Left lobe of liver (tissue), 2 donors: Measurements from ENCODE around the gene EIF3D. TPM values are rescaled to one million over a fixed set of nuclear protein-coding genes. Genes with fewer than 3 reads are reported as not detected.
A peak's percentile ranks its signal among the peaks of the same experiment; 100 is the strongest.

Experiments used
- ATAC-seq: fragments of 200-7000 bp; cut with Tn5 transposase; one replicate; pipeline ENCODE4 v1.9.1; 2020; ENCODE audit warnings: mild to moderate bottlenecking, moderate library complexity
- DNase-seq: peaks from one replicate; pipeline ENCODE4 v3.0.0-alpha.2; 2020; ENCODE audit warnings: low spot score
- total RNA-seq: library from RNA; stranded (reverse); gene quantifications from one replicate; pipeline ENCODE4 v1.2.1, GENCODE V29; 2021
- donor health status: DM: no; HTN: no; CAD: no; lungs with moderate emphysema.
- donor health status: DM: no; HTN: yes; CAD: no.

The EIF3D gene
- total RNA-seq, 1 donor from 2014 or later: 34.5 TPM

DNA sequence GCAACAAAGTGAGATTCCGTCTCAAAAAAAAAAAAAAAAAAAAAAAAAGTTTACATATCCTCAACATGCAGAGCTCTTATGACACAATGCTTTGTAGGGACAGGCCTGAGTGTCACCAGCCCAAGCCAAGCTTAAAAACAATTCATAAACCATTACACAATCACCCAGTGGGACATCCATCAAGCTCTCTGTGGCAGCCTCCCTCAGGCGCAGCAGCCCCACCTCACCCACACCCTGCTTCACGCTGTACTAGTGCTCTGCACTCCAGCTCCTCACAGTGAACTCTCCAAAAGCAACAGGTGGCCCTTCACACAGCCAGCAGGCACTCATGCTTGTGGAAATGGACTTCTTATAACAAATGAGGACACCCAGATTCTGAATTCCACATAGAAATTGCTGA is 18.6 kb downstream of the EIF3D start:
- ATAC-seq (no peak), DNase-seq (no peak)

DNA sequence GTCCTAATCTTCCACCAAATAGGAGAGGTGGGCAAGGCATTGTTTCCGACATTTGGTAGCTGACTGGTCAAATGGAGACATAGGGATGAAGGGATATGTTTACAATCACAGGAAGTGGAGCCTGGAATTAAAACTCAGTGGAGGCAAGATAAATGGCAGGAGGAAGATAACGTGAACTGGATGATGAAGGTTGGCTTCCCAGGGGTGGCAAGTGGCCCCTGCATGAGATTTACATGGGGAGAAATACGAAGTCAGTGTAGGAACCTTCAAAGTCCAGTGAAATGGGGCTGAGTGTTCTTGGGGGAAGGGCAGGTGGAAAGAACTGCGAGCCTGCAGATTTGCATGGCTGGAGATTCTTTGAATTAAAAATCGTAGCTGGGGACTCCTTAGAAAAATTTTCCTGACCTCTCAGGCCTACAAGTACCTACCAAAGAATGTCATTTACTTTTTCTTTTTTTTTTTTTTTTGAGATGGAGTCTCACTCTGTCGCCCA is 21.4 kb downstream of the EIF3D start:
- ATAC-seq: no peak
- no peak for DNase-seq

- DNase-seq: peak; percentile 92
- ATAC-seq: peak; percentile 89
Observed at GRCh38 chr22:36506637-36507517, 22.1 kb downstream of the EIF3D start, which contains the start of gene FOXRED2. Gene FOXRED2, minus strand, starts transcription at chr22:36507040. Its CDS starts 618 bp downstream, at chr22:36506422.

GRCh38 chr22:36505998-36506635 is 22.8 kb downstream of the EIF3D start:
- ATAC-seq: no peak
- peak; percentile 54 for DNase-seq

DNA sequence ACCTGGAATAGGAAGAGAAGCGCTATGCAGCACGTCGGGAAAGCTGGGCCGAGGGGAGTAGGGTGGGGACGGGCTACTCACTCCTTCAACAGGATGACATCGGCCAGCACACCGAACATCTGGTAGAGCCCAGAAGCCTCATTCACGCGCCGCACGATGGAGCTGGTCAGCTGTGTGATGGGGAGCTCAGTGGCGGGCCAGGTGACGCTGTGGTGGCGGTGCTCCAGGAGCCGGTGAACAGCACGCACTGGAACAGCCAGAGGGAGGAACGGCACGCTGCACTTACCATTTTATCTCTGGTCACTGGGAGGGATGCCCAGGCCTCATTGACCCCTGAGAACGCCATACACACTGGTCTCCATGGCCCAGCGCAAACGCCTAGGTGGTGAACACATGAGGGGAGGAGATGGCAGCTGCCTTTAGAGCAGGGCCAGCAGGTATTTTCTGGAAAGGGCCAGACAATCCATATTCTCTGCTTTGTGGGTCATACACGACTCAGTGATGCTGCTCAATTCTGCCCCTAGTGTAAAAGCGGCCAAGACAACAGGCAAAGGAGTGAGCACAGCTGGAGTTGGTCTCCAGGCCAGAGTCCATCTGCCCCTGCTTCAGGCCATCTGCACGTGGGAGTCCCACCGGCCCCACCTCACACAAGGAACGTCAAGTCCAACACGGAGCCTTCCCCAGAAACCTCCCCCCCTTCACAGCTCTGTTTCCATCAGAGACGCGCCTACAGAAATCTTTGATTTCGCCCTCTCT is 30.9 kb downstream of the EIF3D start:
- ATAC-seq (no peak), DNase-seq (no peak)

- no peak for DNase-seq
Observed at GRCh38 chr22:36493690-36494110, 35.3 kb downstream of the EIF3D start.

DNA sequence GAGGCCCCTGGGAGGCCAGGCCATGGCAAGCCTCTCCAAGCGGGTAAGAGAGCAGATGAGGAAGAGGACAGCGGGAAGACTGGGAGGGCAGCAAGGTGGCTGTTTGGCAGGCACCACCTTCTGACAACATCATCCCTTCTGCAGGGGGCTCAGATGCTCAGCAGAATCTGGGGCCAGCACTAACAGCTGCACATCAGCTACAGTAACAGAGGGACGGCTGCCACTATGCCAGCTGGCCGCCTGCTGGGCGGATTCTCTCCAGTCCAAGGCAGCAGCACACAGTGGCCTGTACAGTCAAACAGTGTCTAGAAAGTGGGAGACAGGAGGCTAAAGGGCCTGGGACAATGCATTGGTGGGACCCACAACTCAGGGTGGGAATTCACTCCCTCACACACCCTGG is 36.9 kb downstream of the EIF3D start:
- no peak for ATAC-seq
- no peak for DNase-seq

More at GRCh38 chr22:36493690-36494110, 35.3 kb downstream of the EIF3D start:
- peak; percentile 52 for ATAC-seq

DNA sequence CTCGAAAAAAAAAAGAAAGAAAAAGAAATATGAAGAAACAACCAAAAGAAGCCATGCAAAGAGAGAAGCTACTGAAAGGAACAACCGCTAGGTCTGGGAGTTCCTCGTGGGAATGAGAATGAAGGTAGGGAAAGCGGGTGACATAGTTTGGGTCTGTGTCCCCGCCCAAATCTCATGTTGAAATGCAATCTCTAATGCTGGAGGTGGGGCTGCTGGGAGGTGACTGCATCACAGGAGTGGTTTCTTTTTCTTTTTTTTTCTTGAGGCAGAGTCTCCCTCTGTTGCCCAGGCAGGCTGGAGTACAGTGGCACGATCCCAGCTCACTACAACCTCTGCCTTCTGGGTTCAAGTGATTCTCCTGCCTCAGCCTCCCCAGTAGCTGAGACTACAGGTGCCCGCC is 37.8 kb downstream of the EIF3D start:
- ATAC-seq: no peak
- no peak for DNase-seq

DNA sequence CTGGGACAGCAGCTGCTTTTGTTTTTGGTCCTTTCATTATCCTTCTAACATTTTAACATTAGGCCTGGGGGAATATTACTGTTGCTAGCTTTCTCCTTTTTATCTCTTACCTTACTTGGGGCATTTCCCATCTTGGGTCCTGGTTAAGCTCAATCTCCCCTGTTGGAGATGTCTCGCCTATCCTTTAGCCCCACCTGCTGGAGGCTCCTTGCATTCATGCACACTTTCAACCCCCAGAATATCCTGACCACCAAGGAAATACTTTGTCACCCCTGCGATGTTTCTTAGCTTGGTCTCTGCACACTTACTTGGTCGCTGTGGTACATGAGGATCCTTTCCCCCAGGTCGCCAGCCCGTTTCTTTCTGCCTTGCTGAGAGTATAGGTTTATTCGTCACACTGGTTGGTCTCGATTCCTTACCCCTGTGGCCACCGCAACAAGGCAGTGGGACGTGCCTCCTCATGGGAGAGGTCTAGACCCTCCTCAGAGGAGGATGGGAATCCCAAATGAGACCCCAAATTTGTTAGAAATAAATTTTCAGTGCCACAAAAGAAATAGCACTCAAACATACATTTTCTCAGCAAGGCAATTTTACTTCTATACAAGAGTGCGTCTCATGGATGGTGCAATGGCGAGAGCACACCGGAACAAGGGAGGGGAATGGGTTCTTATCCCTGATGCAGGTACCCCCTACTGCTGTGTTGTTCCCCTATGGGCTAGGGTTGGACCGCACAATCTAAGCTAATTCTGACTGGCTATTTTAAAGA is 42.2 kb downstream of the EIF3D start:
- ATAC-seq (peak; percentile 29), DNase-seq (no peak)

GRCh38 chr22:36481393-36482168 is 47.4 kb downstream of the EIF3D start, which contains the start of gene TXN2:
Gene TXN2, minus strand, starts transcription at chr22:36481640. Its CDS starts 803 bp downstream, at chr22:36480837.
- peak; percentile 90 for ATAC-seq
- peak; percentile 97 for DNase-seq

GRCh38 chr22:36480941-36481392 is 48.0 kb downstream of the EIF3D start:
- DNase-seq: no peak
- no peak for ATAC-seq

GRCh38 chr22:36478966-36479365 is 50.0 kb downstream of the EIF3D start:
- DNase-seq (no peak), ATAC-seq (no peak)

DNA sequence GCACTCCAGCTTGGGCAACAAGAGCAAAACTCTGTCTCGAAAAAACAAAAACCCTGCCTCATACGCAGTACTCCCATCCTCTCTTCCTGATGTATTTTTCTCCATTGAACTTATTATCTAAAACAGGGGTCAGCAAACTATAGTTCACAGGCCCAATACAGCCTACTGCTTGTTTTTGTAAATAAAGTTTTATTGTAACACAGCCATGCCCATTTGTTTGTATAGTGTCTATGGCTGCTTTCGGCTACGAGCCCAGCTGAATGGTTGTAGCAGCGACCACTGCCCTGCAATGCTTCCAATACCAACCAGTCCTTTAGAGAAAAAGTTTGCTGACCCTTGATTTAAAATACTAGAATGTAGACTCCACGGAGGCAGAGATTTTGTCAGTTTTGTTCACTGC is 53.6 kb downstream of the EIF3D start:
- DNase-seq (no peak), ATAC-seq (no peak)

GRCh38 chr22:36472689-36473088 is 56.3 kb downstream of the EIF3D start:
- ATAC-seq: no peak
- DNase-seq: no peak

DNA sequence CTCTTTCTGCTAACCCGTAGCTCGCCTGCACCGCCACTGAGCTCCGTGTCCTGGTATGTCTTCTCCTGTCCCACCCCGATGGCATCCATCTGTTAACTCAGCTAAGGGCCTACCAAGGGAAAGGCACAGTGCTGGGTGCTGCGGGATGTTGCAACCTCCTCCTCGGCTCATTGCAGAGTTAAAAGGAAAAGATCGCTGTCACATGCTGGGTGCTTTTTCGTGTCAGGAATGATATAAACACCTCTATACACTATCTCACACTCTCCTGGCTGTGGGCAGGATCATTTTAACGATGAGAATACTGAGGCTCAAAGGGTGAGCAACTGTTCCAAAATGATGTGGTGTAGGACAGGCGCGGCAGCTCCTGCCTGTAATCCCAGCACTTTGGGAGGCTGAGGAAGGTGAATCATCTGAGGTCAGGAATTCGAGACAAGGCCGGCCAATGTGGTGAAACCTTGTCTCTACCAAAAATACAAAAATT is 57.6 kb downstream of the EIF3D start:
- ATAC-seq (no peak), DNase-seq (no peak)

DNA sequence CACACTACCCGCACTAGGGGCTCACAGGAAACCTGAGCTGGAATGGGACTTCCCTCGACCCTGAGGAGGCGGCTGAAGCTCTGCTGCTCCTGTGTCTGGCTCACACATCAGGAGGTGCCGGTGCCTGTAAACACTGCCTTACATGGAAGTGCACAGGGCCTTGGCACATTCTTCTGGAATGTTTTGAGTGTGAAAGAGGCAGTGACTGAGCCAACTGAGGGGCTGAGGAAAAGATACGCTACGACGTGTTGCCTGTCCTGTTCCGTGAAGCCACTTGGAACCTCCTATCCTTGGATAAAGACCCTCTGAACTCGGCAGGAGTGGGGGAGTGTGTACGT is 58.0 kb downstream of the EIF3D start:
- DNase-seq (no peak), ATAC-seq (no peak)

DNA sequence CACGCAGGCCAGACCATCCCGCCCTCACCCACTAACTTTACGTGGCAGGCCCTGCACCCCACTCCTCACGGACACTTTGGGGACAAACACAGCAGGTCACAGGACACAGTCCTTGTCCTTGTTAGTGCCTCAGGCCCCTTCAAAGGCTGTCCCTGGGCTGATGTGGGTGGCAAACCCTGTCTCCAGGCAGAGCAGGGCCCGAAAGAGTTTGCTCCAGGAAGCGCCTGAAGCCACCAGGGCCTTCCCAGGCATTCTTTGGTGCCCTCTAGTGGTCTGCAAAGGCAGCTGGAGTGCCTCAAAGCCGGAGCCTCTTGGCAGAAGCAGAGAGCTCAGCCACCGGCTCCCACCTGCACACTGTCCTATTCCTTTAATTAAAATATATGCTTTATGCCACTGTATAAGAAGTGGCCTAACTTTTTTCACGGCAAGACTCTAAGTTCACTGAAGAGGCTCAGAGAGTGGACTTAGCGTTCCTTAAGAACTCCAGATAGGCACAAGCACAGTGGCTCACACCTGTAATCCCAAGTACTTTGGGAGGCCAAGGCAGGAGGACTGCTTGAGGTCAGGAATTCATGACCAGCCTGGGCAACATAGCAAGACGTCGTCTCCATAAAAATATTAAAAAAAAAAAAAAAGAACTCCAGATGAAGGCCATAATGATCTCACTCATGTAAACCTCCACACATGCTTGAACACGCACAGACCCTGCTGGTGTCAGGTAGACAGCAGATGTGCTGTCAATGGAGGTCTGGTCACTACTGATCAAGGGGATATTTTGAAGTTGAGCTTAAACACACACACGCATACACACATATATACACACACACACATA is 58.6 kb downstream of the EIF3D start:
- ATAC-seq (peak; percentile 91), DNase-seq (peak; percentile 81)

DNA sequence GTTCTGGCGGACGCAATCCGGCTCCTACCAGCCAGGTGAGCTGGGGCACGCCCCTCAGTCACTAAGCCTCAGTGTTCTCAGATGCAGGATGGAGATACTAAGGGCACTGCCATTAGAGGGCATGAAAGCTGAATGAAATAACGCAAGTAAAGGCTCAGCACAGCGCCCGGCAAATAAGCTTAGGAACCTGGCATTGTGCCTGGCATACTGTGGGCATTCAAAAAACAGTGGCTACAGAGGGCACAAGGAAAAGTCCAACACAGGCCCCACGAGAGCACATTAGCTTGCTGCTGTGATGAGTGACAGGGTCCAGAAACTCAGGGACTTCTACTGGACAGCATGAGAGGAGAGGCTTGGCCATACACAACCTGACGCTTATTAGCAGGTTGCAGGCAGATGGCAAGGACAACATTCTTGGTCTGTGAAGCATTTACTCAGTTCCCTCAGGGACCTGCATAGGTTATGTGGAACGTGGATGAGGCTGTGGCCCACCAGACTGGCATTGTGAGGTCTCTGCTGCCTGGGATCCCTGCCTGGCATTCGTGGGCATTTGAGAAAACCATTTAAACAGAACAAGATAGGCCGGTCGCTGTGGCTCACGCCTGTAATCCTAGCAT is 59.8 kb downstream of the EIF3D start:
- ATAC-seq (no peak), DNase-seq (no peak)
